DND-41 (cell line): ENCODE data around the gene EFTUD2.

Experiments
- ATAC-seq: fragments of 200-7000 bp; cut with Tn5 transposase; 3 replicates; pipeline ENCODE4 v1.9.1; 2021; ENCODE audit warnings: low read depth; ENCODE audit not compliant: insufficient read depth
- DNase-seq: peaks from one replicate; pipeline ENCODE4 v3.0.0-alpha.2; 2020
- H2AFZ ChIP-seq: 2 replicates; pipeline ENCODE4 v1.6.0; 2012; ENCODE audit warnings: low read depth, low read length
- H3K27ac ChIP-seq: 2 replicates; pipeline ENCODE4 v1.5.1; 2012; ENCODE audit warnings: low read length, inconsistent platforms
- H3K27me3 ChIP-seq: fragments of 200-600 bp; sonication (generic); 2 replicates; pipeline ENCODE4 v1.6.0; 2012; ENCODE audit warnings: low read length, mild to moderate bottlenecking, inconsistent platforms; ENCODE audit not compliant: insufficient read depth, poor library complexity
- H3K36me3 ChIP-seq: 2 replicates; pipeline ENCODE4 v1.5.1; 2012; ENCODE audit warnings: low read length, inconsistent platforms; ENCODE audit not compliant: insufficient read depth
- H3K4me1 ChIP-seq: 2 replicates; pipeline ENCODE4 v1.5.1; 2012; ENCODE audit warnings: mild to moderate bottlenecking, low read length; ENCODE audit not compliant: insufficient read depth
- H3K4me2 ChIP-seq: 2 replicates; pipeline ENCODE4 v1.6.0; 2012; ENCODE audit warnings: mild to moderate bottlenecking, moderate library complexity, low read length, inconsistent platforms; ENCODE audit not compliant: insufficient read depth
- H3K4me3 ChIP-seq, 2 experiments: fragments of 200-600 bp in 1 of 2; shearing (Covaris generic) in 1 of 2; 2 replicates each; pipeline ENCODE4 v1.5.1; 2012 to 2016; ENCODE audit warnings: inconsistent platforms in 2 of 2, low read length in 2 of 2, mild to moderate bottlenecking in 2 of 2, low read depth in 1 of 2, moderate library complexity in 1 of 2
- H3K79me2 ChIP-seq: 2 replicates; pipeline ENCODE4 v1.6.0; 2012; ENCODE audit warnings: low read length, inconsistent platforms; ENCODE audit not compliant: insufficient read depth
- H3K9ac ChIP-seq: 2 replicates; pipeline ENCODE4 v1.6.0; 2012; ENCODE audit warnings: low read depth, mild to moderate bottlenecking, inconsistent platforms, low read length, moderate library complexity
- H3K9me3 ChIP-seq: 2 replicates; pipeline ENCODE4 v1.5.1; 2012; ENCODE audit warnings: low read length, moderate library complexity, mild to moderate bottlenecking, inconsistent platforms; ENCODE audit not compliant: insufficient read depth, severe bottlenecking
- H4K20me1 ChIP-seq: 2 replicates; pipeline ENCODE4 v1.6.0; 2012; ENCODE audit warnings: low read length; ENCODE audit not compliant: insufficient read depth
- CTCF ChIP-seq: IDR thresholded peaks from 2 replicates; pipeline ENCODE4 v1.5.1; 2012; ENCODE audit warnings: borderline replicate concordance, low read length, moderate library complexity, mild to moderate bottlenecking; ENCODE audit not compliant: poor library complexity, severe bottlenecking; ENCODE audit errors: extremely low read depth
- EZH2 ChIP-seq: IDR thresholded peaks from 3 replicates; pipeline ENCODE4 v1.6.1; 2012; ENCODE audit warnings: borderline replicate concordance, low read depth, mild to moderate bottlenecking, moderate library complexity, low read length, inconsistent platforms; ENCODE audit not compliant: severe bottlenecking

The EFTUD2 gene

GRCh38 chr17:44846206-44846605 is 53.0 kb downstream of the EFTUD2 start:
- Histone ChIP-seq H3K4me2 (no peak overlapping the region), H3K27ac (no peak overlapping the region), H3K36me3 (peaks cover 15% of the 10 kb centered on the region), H3K4me3 (no peak overlapping the region), H3K27me3 (no peaks in the 10 kb centered on the region), H3K9me3 (no peaks in the 10 kb centered on the region), H3K9ac (no peak overlapping the region), H4K20me1 (no peaks in the 10 kb centered on the region), H3K4me1 (no peaks in the 10 kb centered on the region), H3K79me2 (no peaks in the 10 kb centered on the region), H2AFZ (no peak overlapping the region)
- DNase-seq, result no peak
- no peak for ATAC-seq
- TF ChIP-seq EZH2 (no peak), CTCF (no peak)

GRCh38 chr17:44844390-44844830 is 54.8 kb downstream of the EFTUD2 start:
- DNase-seq, result no peak
- H4K20me1 ChIP-seq, result no peaks in the 10 kb centered on the region
- no peak overlapping the region for H3K4me3 ChIP-seq
- no peak for ATAC-seq
- no peaks in the 10 kb centered on the region for H3K9me3 ChIP-seq
- no peak overlapping the region for H3K27ac ChIP-seq
- no peaks in the 10 kb centered on the region for H3K27me3 ChIP-seq
- no peaks in the 10 kb centered on the region for H3K79me2 ChIP-seq
- no peak overlapping the region for H3K9ac ChIP-seq
- H2AFZ ChIP-seq, result no peak overlapping the region
- H3K4me2 ChIP-seq, result no peak overlapping the region
- H3K4me1 ChIP-seq, result peaks cover 3% of the 10 kb centered on the region; the same call in 1 of the 2 replicates
- no peak for TF ChIP-seq CTCF
- no peak for TF ChIP-seq EZH2
- H3K36me3 ChIP-seq, result no peaks in the 10 kb centered on the region; the same call in 1 of the 2 replicates

GRCh38 chr17:44842748-44843147 is 56.5 kb downstream of the EFTUD2 start:
- no peak for TF ChIP-seq CTCF
- no peak for TF ChIP-seq EZH2

GRCh38 chr17:44840936-44841335 is 58.3 kb downstream of the EFTUD2 start:
- Histone ChIP-seq H3K4me2 (no peak overlapping the region), H3K79me2 (no peaks in the 10 kb centered on the region), H3K4me3 (no peak overlapping the region), H3K27ac (no peak overlapping the region), H3K36me3 (no peaks in the 10 kb centered on the region), H3K4me1 (peaks cover 3% of the 10 kb centered on the region; the same call in 1 of the 2 replicates), H2AFZ (no peak overlapping the region), H4K20me1 (no peaks in the 10 kb centered on the region), H3K9ac (no peak overlapping the region), H3K9me3 (no peaks in the 10 kb centered on the region), H3K27me3 (no peaks in the 10 kb centered on the region)
- TF ChIP-seq CTCF (no peak), EZH2 (no peak)
- no peak for DNase-seq
- no peak for ATAC-seq

More at GRCh38 chr17:44842748-44843147, 56.5 kb downstream of the EFTUD2 start:
- Histone ChIP-seq H3K4me1 (peaks cover 3% of the 10 kb centered on the region; the same call in 1 of the 2 replicates), H3K4me2 (no peak overlapping the region), H3K79me2 (no peaks in the 10 kb centered on the region), H3K27me3 (no peaks in the 10 kb centered on the region), H2AFZ (no peak overlapping the region), H3K4me3 (no peak overlapping the region), H3K36me3 (no peaks in the 10 kb centered on the region), H3K9ac (no peak overlapping the region), H3K9me3 (no peaks in the 10 kb centered on the region), H3K27ac (no peak overlapping the region), H4K20me1 (no peaks in the 10 kb centered on the region)
- no peak for DNase-seq
- ATAC-seq, result no peak
